SK-N-SH (cell line): ENCODE results near the gene VWDE. TPM values are rescaled to one million over a fixed set of nuclear protein-coding genes. Genes with fewer than 3 reads are reported as not detected.

Experiments used
- polyA plus RNA-seq, 3 experiments: library from polyadenylated mRNA; depleted of rRNA; stranded (reverse); fragments of >200 nt; gene quantifications; 2 replicates each; pipeline ENCODE4 v1.2.3, GENCODE V29; 2012

Gene VWDE
- polyA plus RNA-seq, 1 of the 3 experiments (the other 2 are of a cell fraction): not detected

Other genes with a start within 250 kb of the VWDE start
- gene TMEM106B, start 192.6 kb downstream of the VWDE start, polyA plus RNA-seq (2012; rRNA removed): 20.4 and 27.3 TPM in 2 replicates
- 0.02 TPM in 2 replicates for gene SCIN, start 166.9 kb upstream of the VWDE start, polyA plus RNA-seq (2012; rRNA removed)